ENCODE measurements around the gene SLC18A3.

DNA sequence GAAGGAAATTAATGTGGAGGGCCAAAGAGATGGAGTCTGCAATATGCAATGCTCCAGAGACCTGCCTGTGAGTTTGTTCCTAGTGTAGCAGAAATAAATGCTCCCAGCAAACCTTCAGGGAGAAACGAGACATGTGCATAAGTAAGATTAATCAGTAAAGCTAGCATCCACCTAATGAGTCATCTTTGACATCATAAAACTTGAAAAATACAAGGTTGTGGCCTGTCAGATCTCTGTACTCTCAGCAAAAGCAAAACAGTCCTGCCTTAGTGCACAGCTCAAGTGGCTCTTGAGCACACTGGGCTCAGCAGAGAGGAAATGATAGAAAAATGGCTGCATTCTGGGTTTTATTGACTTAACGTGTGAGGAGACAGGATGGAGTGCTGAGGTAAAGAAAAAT, 38.7 kb upstream of the SLC18A3 start:
- TF ChIP-seq, protein P1, sequence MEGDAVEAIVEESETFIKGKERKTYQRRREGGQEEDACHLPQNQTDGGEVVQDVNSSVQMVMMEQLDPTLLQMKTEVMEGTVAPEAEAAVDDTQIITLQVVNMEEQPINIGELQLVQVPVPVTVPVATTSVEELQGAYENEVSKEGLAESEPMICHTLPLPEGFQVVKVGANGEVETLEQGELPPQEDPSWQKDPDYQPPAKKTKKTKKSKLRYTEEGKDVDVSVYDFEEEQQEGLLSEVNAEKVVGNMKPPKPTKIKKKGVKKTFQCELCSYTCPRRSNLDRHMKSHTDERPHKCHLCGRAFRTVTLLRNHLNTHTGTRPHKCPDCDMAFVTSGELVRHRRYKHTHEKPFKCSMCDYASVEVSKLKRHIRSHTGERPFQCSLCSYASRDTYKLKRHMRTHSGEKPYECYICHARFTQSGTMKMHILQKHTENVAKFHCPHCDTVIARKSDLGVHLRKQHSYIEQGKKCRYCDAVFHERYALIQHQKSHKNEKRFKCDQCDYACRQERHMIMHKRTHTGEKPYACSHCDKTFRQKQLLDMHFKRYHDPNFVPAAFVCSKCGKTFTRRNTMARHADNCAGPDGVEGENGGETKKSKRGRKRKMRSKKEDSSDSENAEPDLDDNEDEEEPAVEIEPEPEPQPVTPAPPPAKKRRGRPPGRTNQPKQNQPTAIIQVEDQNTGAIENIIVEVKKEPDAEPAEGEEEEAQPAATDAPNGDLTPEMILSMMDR (conservative IDR thresholded peaks at IDR 0.05 in 1 of 2, IDR thresholded peaks at IDR 0.05 in 1 of 2; ENCODE audit: extremely low read depth in 1 of 2, insufficient read depth in 1 of 2, low read depth in 1 of 2, low read length in 2 of 2), result no peak
- TF ChIP-seq EZH2 (IDR thresholded peaks at IDR 0.05; ENCODE audit: borderline replicate concordance, low read length), result no peak

Data from mammary epithelial cell (primary cell).